ENCODE data around the gene NCK1.

- TF ChIP-seq CTCF (IDR thresholded peaks at IDR 0.05; ENCODE audit: insufficient read depth, low read length, poor library complexity, severe bottlenecking) (no peak), EZH2phosphoT487 (conservative IDR thresholded peaks at IDR 0.05; ENCODE audit: low read length) (no peak)
Measured at GRCh38 chr3:136818769-136819391, 43.1 kb upstream of the NCK1 start, which contains the start of gene SLC35G2.
